K562 (cell line): ENCODE measurements around the gene OR2AT4.

Experiments used
- CEBPB ChIP-seq: fragments of 450-650 bp; IDR thresholded peaks from 2 replicates; pipeline ENCODE4 v1.6.1; 2016; ENCODE audit warnings: missing genetic modification characterization, missing compliant biosample characterization
- EP300 ChIP-seq: IDR thresholded peaks from 2 replicates; pipeline ENCODE4 v1.6.1; 2012; ENCODE audit warnings: low read length, improper control_type of control experiment
- PATZ1 ChIP-seq: fragments of 250-450 bp; sonication (Bioruptor Pico); IDR thresholded peaks from 2 replicates; pipeline ENCODE4 v1.5.0; 2020; ENCODE audit warnings: mild to moderate bottlenecking, borderline replicate concordance
- SAFB2 ChIP-seq: fragments of 200-400 bp; formaldehyde crosslinking; IDR thresholded peaks from 2 replicates; pipeline ENCODE4 v1.6.1; 2018; ENCODE audit warnings: borderline replicate concordance, low read length, low read depth, moderate library complexity; ENCODE audit not compliant: severe bottlenecking
- SIRT6 ChIP-seq: IDR thresholded peaks from one replicate; pipeline ENCODE4 v1.6.1; 2012; ENCODE audit warnings: low read depth, mild to moderate bottlenecking, control low read depth, inconsistent platforms, low read length, moderate library complexity
- ZNF395 ChIP-seq: fragments of 200-800 bp; sonication (Bioruptor generic); IDR thresholded peaks from 2 replicates; pipeline ENCODE4 v1.6.1; 2017; ENCODE audit warnings: missing genetic modification characterization, missing compliant biosample characterization

GRCh38 chr11:75068993-75069392, 27.7 kb downstream of the OR2AT4 start:
- no peak for TF ChIP-seq PATZ1 (CRISPR knock-in tag)
- TF ChIP-seq SAFB2: no peak
- TF ChIP-seq EP300: no peak
- TF ChIP-seq ZNF395 (CRISPR knock-in tag): no peak
- no peak for TF ChIP-seq CEBPB (tag)
- no peak for TF ChIP-seq SIRT6
